Mesodermal cell (in vitro differentiated cells): ENCODE measurements around the gene CCDC28A.

Experiments used
- H3K27ac ChIP-seq: 2 replicates; pipeline ENCODE4 v1.7.0; 2013; ENCODE audit warnings: mild to moderate bottlenecking, low read depth, low read length, moderate library complexity; ENCODE audit not compliant: severe bottlenecking
- H3K36me3 ChIP-seq: 2 replicates; pipeline ENCODE4 v1.7.1; 2013; ENCODE audit warnings: mild to moderate bottlenecking, low read length, moderate library complexity; ENCODE audit not compliant: control insufficient read depth, insufficient read depth
- H3K4me1 ChIP-seq: one replicate; pipeline ENCODE4 v1.7.1; 2013; ENCODE audit warnings: mild to moderate bottlenecking, low read length; ENCODE audit not compliant: insufficient read depth, control insufficient read depth, poor library complexity, severe bottlenecking
- H3K4me3 ChIP-seq: 2 replicates; pipeline ENCODE4 v1.7.0; 2013; ENCODE audit warnings: low read length, control low read depth, mild to moderate bottlenecking; ENCODE audit not compliant: insufficient read depth, poor library complexity, severe bottlenecking; ENCODE audit errors: extremely low read depth
- H3K9me3 ChIP-seq: 2 replicates; pipeline ENCODE4 v1.7.1; 2013; ENCODE audit warnings: mild to moderate bottlenecking, low read length, moderate library complexity; ENCODE audit not compliant: control insufficient read depth
- WGBS, 2 experiments: methylation state at CpG; one replicate each; pipeline ENCODE4 v1.1.5; 2013; ENCODE audit warnings: missing lambda C conversion rate in 2 of 2; ENCODE audit not compliant: insufficient coverage in 2 of 2; 5-methylcytosine and 5-hydroxymethylcytosine counted together

The CCDC28A gene

GRCh38 chr6:138795809-138796603 is 22.4 kb downstream of the CCDC28A start, which contains the start of gene ECT2L:
Gene ECT2L (plus strand): TSS chr6:138796087. CDS start chr6:138813275, 17,188 bp downstream.
- H3K36me3 ChIP-seq = peaks cover 8% of the 10 kb centered on the region
- H3K9me3 ChIP-seq = no peaks in the 10 kb centered on the region
- peak within 1 kb of the TSS; percentile 26 for H3K4me3 ChIP-seq
- WGBS, 2 experiments = 17 to 19% methylated on average over 36 to 48 of the region's 50 CpGs
- H3K27ac ChIP-seq = no peak within 1 kb of the TSS
- no peaks in the 10 kb centered on the region for H3K4me1 ChIP-seq

GRCh38 chr6:138796771-138797170 is 23.2 kb downstream of the CCDC28A start:
- Histone ChIP-seq H3K27ac (no peak overlapping the region), H3K9me3 (no peaks in the 10 kb centered on the region), H3K36me3 (peaks cover under 1% of the 10 kb centered on the region), H3K4me3 (no peak overlapping the region), H3K4me1 (no peaks in the 10 kb centered on the region)
- no CpG with 5 or more reads among the region's 2 CpGs for WGBS, 2 experiments

- Histone ChIP-seq H3K4me3 (no peak overlapping the region), H3K27ac (no peak overlapping the region), H3K9me3 (no peaks in the 10 kb centered on the region), H3K4me1 (no peaks in the 10 kb centered on the region), H3K36me3 (no peaks in the 10 kb centered on the region)
- WGBS, 2 experiments = 100% methylated on average over 1 of the region's 4 CpGs
These were observed 24.4 kb downstream of the CCDC28A start for GRCh38 chr6:138797806-138798446.

DNA sequence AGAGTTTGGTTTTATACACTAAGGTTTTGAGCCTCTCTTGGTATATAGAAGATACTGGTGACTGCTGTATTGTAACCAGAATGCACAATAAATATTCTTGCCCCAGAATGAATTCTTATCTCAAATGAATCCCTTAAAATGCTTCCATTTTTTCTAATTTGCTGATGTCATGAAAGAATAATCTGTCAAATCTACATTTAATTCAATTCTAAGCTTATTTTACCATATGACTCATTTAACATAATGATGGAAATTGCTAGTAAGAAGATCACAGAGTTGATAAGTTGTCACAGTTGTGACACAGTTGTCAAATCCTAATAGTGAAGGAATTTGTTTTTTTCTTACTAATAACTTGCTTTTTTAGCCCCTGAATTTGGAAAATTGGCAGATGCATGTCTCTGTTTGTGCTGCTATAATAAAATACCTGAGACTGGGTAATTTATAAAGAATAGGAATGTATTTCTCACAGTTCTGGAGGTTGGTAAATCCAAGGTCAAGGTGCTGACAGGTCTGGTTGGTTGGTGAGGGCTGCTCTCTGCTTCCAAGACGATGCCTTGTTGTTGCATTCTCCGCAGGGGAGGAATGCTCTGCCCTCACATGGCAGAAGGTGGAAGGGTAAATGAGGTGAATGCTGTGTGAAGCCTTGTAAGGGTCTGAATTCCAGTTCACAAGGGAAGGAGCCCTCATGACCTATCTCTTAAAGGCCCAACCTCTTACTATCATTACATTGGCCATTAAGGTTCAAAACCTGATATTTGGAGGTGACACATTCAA is 27.0 kb downstream of the CCDC28A start:
- Histone ChIP-seq H3K9me3 (no peaks in the 10 kb centered on the region), H3K36me3 (no peaks in the 10 kb centered on the region), H3K27ac (no peak overlapping the region), H3K4me1 (no peaks in the 10 kb centered on the region), H3K4me3 (no peak overlapping the region)
- WGBS, 2 experiments = 38% methylated on average over 2 of the region's 2 CpGs; no CpG with 5 or more reads in 1 of the 2 experiments

DNA sequence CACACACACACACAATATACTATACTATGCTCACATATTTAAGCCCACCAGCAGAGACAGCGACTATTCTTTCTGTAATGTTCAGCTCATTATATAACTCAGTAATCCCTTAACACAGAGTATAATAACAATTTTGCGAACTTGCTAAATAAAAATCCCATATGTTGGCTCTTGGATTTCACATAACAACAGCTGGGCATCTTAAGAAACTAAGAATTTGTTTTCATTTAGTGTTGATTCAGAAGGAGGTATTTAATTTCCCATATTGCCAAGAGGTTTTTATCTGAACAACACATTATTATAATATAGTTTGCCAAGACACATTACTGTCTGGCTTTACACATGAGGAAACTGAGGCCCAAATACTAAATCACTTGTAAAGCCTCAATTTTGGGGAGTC is 29.8 kb downstream of the CCDC28A start:
- Histone ChIP-seq H3K4me3 (no peak overlapping the region), H3K36me3 (no peaks in the 10 kb centered on the region), H3K9me3 (no peaks in the 10 kb centered on the region), H3K4me1 (no peaks in the 10 kb centered on the region), H3K27ac (no peak overlapping the region)
- WGBS, 2 experiments = 75 to 83% methylated on average over 1 of the region's 2 CpGs

- Histone ChIP-seq H3K4me1 (no peaks in the 10 kb centered on the region), H3K27ac (no peak overlapping the region), H3K4me3 (no peak overlapping the region), H3K9me3 (no peaks in the 10 kb centered on the region), H3K36me3 (no peaks in the 10 kb centered on the region)
- WGBS, 2 experiments = 100% methylated on average over 1 of the region's 4 CpGs; no CpG with 5 or more reads in 1 of the 2 experiments
These were observed 30.3 kb downstream of the CCDC28A start for GRCh38 chr6:138803861-138804260.

DNA sequence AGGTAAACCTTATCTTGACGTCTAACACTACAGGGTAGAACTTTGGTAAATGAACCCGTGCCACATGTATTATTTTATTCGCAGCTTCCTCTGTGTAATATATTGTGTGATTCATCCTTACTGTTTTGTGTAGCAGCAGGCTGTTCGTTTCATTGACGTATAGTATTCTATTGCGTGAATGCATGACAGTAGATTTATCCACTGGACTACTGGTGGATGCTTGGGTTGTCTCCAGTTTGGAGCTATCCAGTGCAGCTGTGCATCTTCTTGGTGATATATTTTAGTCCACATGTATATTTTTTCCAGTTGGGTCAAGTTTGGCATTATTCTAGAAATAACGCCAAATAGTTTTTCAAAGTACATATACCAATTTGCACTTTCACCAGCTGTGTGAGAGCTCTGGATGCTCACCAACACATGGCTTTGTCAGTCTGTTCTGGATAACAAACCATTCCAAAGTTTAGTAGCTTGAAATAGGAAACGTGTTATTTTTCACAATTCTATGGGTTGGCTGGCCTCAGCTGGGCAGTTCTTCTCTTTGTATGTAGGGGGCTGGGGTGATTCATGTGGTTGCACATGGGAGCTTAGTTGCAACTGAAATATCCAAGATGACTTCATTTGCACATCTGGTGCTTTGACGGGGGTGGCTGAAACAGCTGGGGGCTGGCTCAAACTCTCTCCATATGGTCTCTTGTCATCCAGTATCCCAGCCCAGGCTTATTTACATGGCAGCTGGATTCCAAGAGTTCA is 31.6 kb downstream of the CCDC28A start:
- no peaks in the 10 kb centered on the region for H3K36me3 ChIP-seq
- 86 to 89% methylated on average over 5 to 8 of the region's 9 CpGs for WGBS, 2 experiments
- H3K9me3 ChIP-seq = no peaks in the 10 kb centered on the region
- H3K27ac ChIP-seq = no peak overlapping the region
- H3K4me1 ChIP-seq = no peaks in the 10 kb centered on the region
- no peak overlapping the region for H3K4me3 ChIP-seq

GRCh38 chr6:138806889-138807288 is 33.3 kb downstream of the CCDC28A start:
- no CpG with 5 or more reads among the region's 1 CpG for WGBS, 2 experiments
- Histone ChIP-seq H3K4me3 (no peak overlapping the region), H3K4me1 (no peaks in the 10 kb centered on the region), H3K27ac (no peak overlapping the region), H3K9me3 (no peaks in the 10 kb centered on the region), H3K36me3 (no peaks in the 10 kb centered on the region)

- H3K9me3 ChIP-seq = no peaks in the 10 kb centered on the region
- H3K36me3 ChIP-seq = no peaks in the 10 kb centered on the region
- peaks cover 6% of the 10 kb centered on the region for H3K4me1 ChIP-seq
- WGBS, 2 experiments = 67% methylated on average over 1 of the region's 3 CpGs; no CpG with 5 or more reads in 1 of the 2 experiments
- H3K4me3 ChIP-seq = no peak overlapping the region
- H3K27ac ChIP-seq = no peak overlapping the region
These were observed 36.1 kb downstream of the CCDC28A start for GRCh38 chr6:138809677-138810076.

DNA sequence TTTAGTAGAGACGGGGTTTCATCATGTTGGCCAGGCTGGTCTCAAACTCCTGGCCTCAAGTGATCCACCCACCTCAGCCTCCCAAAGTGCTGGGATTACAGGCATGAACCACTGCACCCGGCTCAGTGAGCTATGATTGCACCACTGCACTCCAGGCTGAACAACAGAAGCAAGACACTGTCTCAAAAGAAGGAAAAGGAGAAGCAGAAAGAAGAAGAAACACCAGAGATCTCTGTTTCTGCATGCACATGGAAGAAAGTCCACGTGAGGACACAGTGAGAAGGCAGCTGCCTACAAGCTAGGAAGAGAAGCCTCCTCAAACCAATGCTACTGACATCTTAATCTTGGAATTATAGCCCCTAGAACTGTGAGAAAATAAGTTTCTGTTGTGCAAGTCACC is 38.3 kb downstream of the CCDC28A start:
- Histone ChIP-seq H3K4me1 (peaks cover 6% of the 10 kb centered on the region), H3K36me3 (no peaks in the 10 kb centered on the region), H3K4me3 (no peak overlapping the region), H3K9me3 (no peaks in the 10 kb centered on the region), H3K27ac (no peak overlapping the region)
- WGBS, 2 experiments = 80 to 100% methylated on average over 1 to 2 of the region's 3 CpGs
